GM12878 (cell line): Measurements from ENCODE around the gene HMCES. TPM values are rescaled to one million over a fixed set of nuclear protein-coding genes. Genes with fewer than 3 reads are reported as not detected.

Experiments used
- ATAC-seq: fragments of 200-7000 bp; cut with Tn5 transposase; 3 replicates; pipeline ENCODE4 v1.9.1; 2020; ENCODE audit warnings: mild to moderate bottlenecking, moderate library complexity
- BruUV-seq: library from RNA; stranded (reverse); fragments of 400-500 nt; replicated peaks from 2 replicates; lab custom pipeline; 2021; lab: Mats Ljungman, UMichigan
- CTCF ChIA-PET: fragments of 300-600 bp; sonication (Branson Sonifier 250); formaldehyde crosslinking; extraction: SDS; loops from one replicate; lab custom pipeline; 2021; ENCODE audit warnings: inconsistent platforms; lab: Yijun Ruan, JAX
- POLR2A ChIA-PET: fragments of 350-600 bp; formaldehyde crosslinking; extraction: SDS; loops from one replicate; lab custom pipeline; 2021; ENCODE audit warnings: inconsistent platforms; lab: Charles Lee
- RAD21 ChIA-PET: fragments of 300-600 bp; sonication (Branson Sonifier 250); formaldehyde crosslinking; loops from one replicate; lab custom pipeline; 2023; ENCODE audit warnings: antibody characterized with exemption; ENCODE audit not compliant: unreplicated experiment; lab: Charles Lee
- SMC1A ChIA-PET: fragments of 300-600 bp; sonication (Branson Sonifier 250); formaldehyde crosslinking; loops from one replicate; lab custom pipeline; 2023; ENCODE audit not compliant: unreplicated experiment, uncharacterized antibody; lab: Charles Lee
- DNase-seq: peaks from one replicate; pipeline ENCODE4 v3.0.0-alpha.2; 2011; ENCODE audit warnings: low read depth, low spot score
- FAIRE-seq: peaks from 3 replicates; lab custom pipeline; 2011; peaks lifted over from hg19 to GRCh38; lab: Jason Lieb, UNC
- H2AFZ ChIP-seq: 2 replicates; pipeline ENCODE4 v1.6.0; 2011; ENCODE audit warnings: low read depth, low read length, control low read depth; ENCODE audit not compliant: control insufficient read depth
- H3K27ac ChIP-seq: 2 replicates; pipeline ENCODE4 v1.5.1; 2011; ENCODE audit warnings: control low read depth; ENCODE audit not compliant: control insufficient read depth, insufficient read depth
- H3K27me3 ChIP-seq, 2 experiments: replicated peaks in 1 of 2; 2 replicates each; pipeline versions ENCODE4 v1.6.0 to v1.6.1; 2011; ENCODE audit warnings: low read length in 1 of 2; ENCODE audit not compliant: control insufficient read depth in 2 of 2, insufficient read depth in 2 of 2
- H3K36me3 ChIP-seq, 2 experiments: 2 replicates each; pipeline ENCODE4 v1.5.1; 2011; ENCODE audit warnings: low read length in 1 of 2; ENCODE audit not compliant: control insufficient read depth in 2 of 2, insufficient read depth in 2 of 2
- H3K4me1 ChIP-seq: 2 replicates; pipeline ENCODE4 v1.6.1; 2011; ENCODE audit warnings: mild to moderate bottlenecking, low read length, moderate library complexity, mixed read lengths; ENCODE audit not compliant: control insufficient read depth, insufficient read depth
- H3K4me2 ChIP-seq: 2 replicates; pipeline ENCODE4 v1.6.0; 2011; ENCODE audit warnings: control low read depth; ENCODE audit not compliant: control insufficient read depth, insufficient read depth
- H3K4me3 ChIP-seq: fragments of 200-600 bp; sonication (generic); 2 replicates; pipeline ENCODE4 v1.5.1; 2016
- H3K79me2 ChIP-seq: 2 replicates; pipeline ENCODE4 v1.6.0; 2011; ENCODE audit warnings: low read length; ENCODE audit not compliant: control insufficient read depth, insufficient read depth
- H3K9ac ChIP-seq: 2 replicates; pipeline ENCODE4 v1.8.0; 2011; ENCODE audit warnings: low read length, control low read depth, mixed read lengths; ENCODE audit not compliant: control insufficient read depth, insufficient read depth
- H3K9me3 ChIP-seq: replicated peaks from 3 replicates; pipeline ENCODE4 v1.5.1; 2011; ENCODE audit warnings: mild to moderate bottlenecking, low read length; ENCODE audit not compliant: control insufficient read depth, insufficient read depth
- H4K20me1 ChIP-seq: 2 replicates; pipeline ENCODE4 v1.6.0; 2011; ENCODE audit not compliant: control insufficient read depth, insufficient read depth
- ASH2L ChIP-seq: fragments of 300-600, 200-600 bp; sonication (generic); IDR thresholded peaks from 2 replicates; pipeline ENCODE4 v1.6.1; 2017; ENCODE audit warnings: low read depth, mild to moderate bottlenecking, borderline replicate concordance
- NR2C1 ChIP-seq: fragments of 450-650 bp; IDR thresholded peaks from 2 replicates; pipeline ENCODE4 v1.6.1; 2017; ENCODE audit warnings: antibody characterized with exemption, mild to moderate bottlenecking, moderate library complexity
- WGBS: methylation state at CpG from one replicate; pipeline ENCODE4 v1.1.6; 2016; ENCODE audit warnings: low lambda C conversion rate; ENCODE audit not compliant: insufficient replicate concordance, insufficient coverage; ENCODE audit errors: missing lambda C conversion rate; 5-methylcytosine and 5-hydroxymethylcytosine counted together
- in situ Hi-C: fragments of 300-500 bp; cut with MboI; formaldehyde crosslinking; loops from 9 replicates; pipeline ENCODE4 v1.14.3; 2018; ENCODE audit warnings: mixed read lengths
- intact Hi-C: fragments of 100-400 bp; cut with micrococcal nuclease; formaldehyde crosslinking; loops from one replicate; pipeline ENCODE4 v1.14.2; 2022; ENCODE audit not compliant: unreplicated experiment
- polyA plus RNA-seq, 11 experiments: library from polyadenylated mRNA; depleted of rRNA in 4 of 11; unstranded in 6 of 11; stranded (reverse) in 5 of 11; fragments of >200 nt; fragmentation: Nextera tagmentation in 4 of 11; fragmentation: Illumina TruSeq in 1 of 11; extraction: Ambion mirVana in 4 of 11; extraction: Trizol in 1 of 11; gene quantifications; 1 replicate in 1 of 11; 2 replicates in 10 of 11; pipeline versions ENCODE4 v1.2.1 to v1.2.3, GENCODE V29; 2011 to 2016; ENCODE audit warnings: inconsistent platforms in 2 of 11, missing spikeins in 2 of 11, low read depth in 1 of 11
- total RNA-seq, 4 experiments: library from RNA; depleted of rRNA in 3 of 4; stranded (reverse); fragments of >200 nt in 3 of 4; fragmentation: Illumina TruSeq in 1 of 4; extraction: Trizol in 1 of 4; gene quantifications; 2 replicates each; pipeline versions ENCODE4 v1.2.1 to v1.2.3, GENCODE V29; 2013 to 2021
- TF ChIP-seq, protein P1 (sequence below): IDR thresholded peaks from 2 replicates; pipeline ENCODE4 v1.6.1; 2012; ENCODE audit warnings: mild to moderate bottlenecking, low read depth, low read length

HMCES gene
- total and polyA plus RNA-seq, 10 of the 15 experiments (the other 5 are each of a cell fraction or from before 2014, with no cell fraction given) = 12.4 to 49.8 (median 27.0) TPM

DNA sequence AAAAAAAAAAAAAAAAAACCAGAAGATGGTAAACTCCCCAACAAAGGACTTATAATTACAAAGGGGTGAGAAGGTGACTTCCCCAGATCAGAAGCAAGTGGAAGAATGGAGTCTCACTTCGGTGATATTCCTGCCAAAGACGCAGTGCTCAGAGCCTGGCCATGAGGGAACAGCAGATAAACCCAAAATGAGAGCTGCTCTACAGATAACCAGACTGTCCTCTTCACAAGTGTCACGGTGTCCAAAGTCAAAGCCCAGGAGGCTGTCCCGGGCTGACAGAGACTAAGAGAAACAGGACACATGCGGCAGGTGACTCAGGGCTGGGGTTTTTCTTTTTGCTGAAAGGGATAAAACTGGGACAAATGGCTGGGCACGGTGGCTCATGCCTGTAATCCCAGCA, 48.8 kb downstream of the HMCES start:
- FAIRE-seq = no peak
- TF ChIP-seq, protein P1, sequence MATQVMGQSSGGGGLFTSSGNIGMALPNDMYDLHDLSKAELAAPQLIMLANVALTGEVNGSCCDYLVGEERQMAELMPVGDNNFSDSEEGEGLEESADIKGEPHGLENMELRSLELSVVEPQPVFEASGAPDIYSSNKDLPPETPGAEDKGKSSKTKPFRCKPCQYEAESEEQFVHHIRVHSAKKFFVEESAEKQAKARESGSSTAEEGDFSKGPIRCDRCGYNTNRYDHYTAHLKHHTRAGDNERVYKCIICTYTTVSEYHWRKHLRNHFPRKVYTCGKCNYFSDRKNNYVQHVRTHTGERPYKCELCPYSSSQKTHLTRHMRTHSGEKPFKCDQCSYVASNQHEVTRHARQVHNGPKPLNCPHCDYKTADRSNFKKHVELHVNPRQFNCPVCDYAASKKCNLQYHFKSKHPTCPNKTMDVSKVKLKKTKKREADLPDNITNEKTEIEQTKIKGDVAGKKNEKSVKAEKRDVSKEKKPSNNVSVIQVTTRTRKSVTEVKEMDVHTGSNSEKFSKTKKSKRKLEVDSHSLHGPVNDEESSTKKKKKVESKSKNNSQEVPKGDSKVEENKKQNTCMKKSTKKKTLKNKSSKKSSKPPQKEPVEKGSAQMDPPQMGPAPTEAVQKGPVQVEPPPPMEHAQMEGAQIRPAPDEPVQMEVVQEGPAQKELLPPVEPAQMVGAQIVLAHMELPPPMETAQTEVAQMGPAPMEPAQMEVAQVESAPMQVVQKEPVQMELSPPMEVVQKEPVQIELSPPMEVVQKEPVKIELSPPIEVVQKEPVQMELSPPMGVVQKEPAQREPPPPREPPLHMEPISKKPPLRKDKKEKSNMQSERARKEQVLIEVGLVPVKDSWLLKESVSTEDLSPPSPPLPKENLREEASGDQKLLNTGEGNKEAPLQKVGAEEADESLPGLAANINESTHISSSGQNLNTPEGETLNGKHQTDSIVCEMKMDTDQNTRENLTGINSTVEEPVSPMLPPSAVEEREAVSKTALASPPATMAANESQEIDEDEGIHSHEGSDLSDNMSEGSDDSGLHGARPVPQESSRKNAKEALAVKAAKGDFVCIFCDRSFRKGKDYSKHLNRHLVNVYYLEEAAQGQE = no peak
- no peak overlapping the region for H3K27ac ChIP-seq
- peaks cover 4% of the 10 kb centered on the region; the same call in 1 of the 2 replicates for H3K4me1 ChIP-seq
- no TSS peak for BruUV-seq
- POLR2A ChIA-PET = interaction anchor here (1.0 to 2.0 kb wide), 2 partner anchors 11 to 89 kb away, joined by 3 to 7 read pairs; a partner anchor contains a TSS
- H4K20me1 ChIP-seq = no peaks in the 10 kb centered on the region
- intact Hi-C loops (no loop called here), in situ Hi-C loops (no loop called here)
- CTCF ChIA-PET = interaction anchor here (1.1 to 2.0 kb wide), 5 partner anchors 11 to 357 kb away, joined by 3 to 5 read pairs (median 5); a partner anchor contains a TSS
- no peak overlapping the region for H3K9ac ChIP-seq
- ATAC-seq = no peak
- H3K4me2 ChIP-seq = no peak overlapping the region
- H3K9me3 ChIP-seq = no peaks in the 10 kb centered on the region
- H2AFZ ChIP-seq = no peak overlapping the region
- H3K4me3 ChIP-seq = no peak overlapping the region
- H3K27me3 ChIP-seq = peaks cover 0 to 2% of the 10 kb centered on the region in 2 experiments; a peak in 2 of 4 replicates
- SMC1A ChIA-PET = no interaction called here
- WGBS = 75% methylated on average over 6 of the region's 6 CpGs
- RAD21 ChIA-PET = no interaction called here
- DNase-seq = no peak
- no peaks in the 10 kb centered on the region for H3K79me2 ChIP-seq
- no peaks in the 10 kb centered on the region for H3K36me3 ChIP-seq

DNA sequence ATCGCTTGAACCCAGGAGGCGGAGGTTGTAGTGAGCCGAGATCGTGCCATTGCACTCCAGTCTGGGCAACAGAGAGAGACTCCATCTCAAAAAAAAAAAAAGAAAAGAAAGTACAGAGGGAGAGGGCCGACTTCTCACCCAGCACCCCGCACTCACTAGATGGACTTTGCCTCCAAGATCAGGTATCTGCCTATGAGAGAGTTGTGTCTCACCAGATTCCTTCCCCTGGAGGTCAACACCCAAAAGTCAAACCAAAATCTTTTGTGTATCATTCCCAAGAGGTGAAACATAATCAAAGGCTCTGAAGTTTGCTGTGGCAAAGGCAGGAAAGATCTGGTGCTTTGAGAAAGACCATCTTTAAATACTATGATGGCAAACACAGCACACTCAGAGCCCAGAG, 51.2 kb downstream of the HMCES start:
- no peaks in the 10 kb centered on the region for H3K4me1 ChIP-seq
- H3K36me3 ChIP-seq = no peaks in the 10 kb centered on the region
- H3K27ac ChIP-seq = no peak overlapping the region
- ChIA-PET RAD21 (no interaction called here), CTCF (interaction anchor here (0.6 to 0.7 kb wide), 2 partner anchors 47 to 48 kb away, joined by 3 to 6 read pairs; no protein-coding TSS in a partner anchor), SMC1A (interaction anchor here (1.3 to 1.6 kb wide), 2 partner anchors 52 to 106 kb away, joined by 3 read pairs; no protein-coding TSS in a partner anchor), POLR2A (interaction anchor here (0.7 to 1.8 kb wide), 2 partner anchors 14 to 129 kb away, joined by 5 to 6 read pairs; a partner anchor contains a TSS)
- H3K9ac ChIP-seq = no peak overlapping the region
- H4K20me1 ChIP-seq = no peaks in the 10 kb centered on the region
- H3K27me3 ChIP-seq = peaks cover 0 to 2% of the 10 kb centered on the region in 2 experiments; a peak in 2 of 4 replicates
- DNase-seq (no peak), ATAC-seq (no peak), FAIRE-seq (no peak)
- H3K4me3 ChIP-seq = no peak overlapping the region
- no peaks in the 10 kb centered on the region for H3K9me3 ChIP-seq
- no peaks in the 10 kb centered on the region for H3K79me2 ChIP-seq
- TF ChIP-seq NR2C1 (no peak), ASH2L (no peak)
- in situ Hi-C loops = no loop called here
- intact Hi-C loops = no loop called here
- no TSS peak for BruUV-seq
- no peak overlapping the region for H2AFZ ChIP-seq
- H3K4me2 ChIP-seq = no peak overlapping the region
- WGBS = 69% methylated on average over 6 of the region's 6 CpGs
